ENCODE data around the gene NELFE.
"Not testable (repeated sequence)": the region's sequence is repeated elsewhere in the genome, so short reads cannot be mapped to it uniquely, and the experiment has no call there.

The NELFE gene

GRCh38 chr6:31989363-31989762 is 30.6 kb upstream of the NELFE start:
- not testable (repeated sequence) for H3K4me3 ChIP-seq (ENCODE audit: insufficient read depth in 1 of 2, low read depth in 1 of 2, low read length in 2 of 2); H2BK15ac ChIP-seq (ENCODE audit: low read depth, poor library complexity, severe bottlenecking); H2BK12ac ChIP-seq (ENCODE audit: low read length in 2 of 2); H2AK5ac ChIP-seq (ENCODE audit: low read length, severe bottlenecking); H3K9ac ChIP-seq (ENCODE audit: low read length); H2BK5ac ChIP-seq (ENCODE audit: low read depth, low read length, poor library complexity, severe bottlenecking); H3K9me3 ChIP-seq (ENCODE audit: control insufficient read depth, low read length); H4K8ac ChIP-seq (ENCODE audit: low read length); H3K23ac ChIP-seq (ENCODE audit: low read length in 2 of 2); H3K36me3 ChIP-seq (ENCODE audit: control insufficient read depth in 1 of 2, insufficient read depth in 2 of 2, low read depth in 1 of 2, low read length in 2 of 2); DNase-seq; H2AFZ ChIP-seq (ENCODE audit: low read depth, low read length); H3K4me2 ChIP-seq (ENCODE audit: low read length, poor library complexity, severe bottlenecking); H3K4me1 ChIP-seq (ENCODE audit: control insufficient read depth, insufficient read depth, low read depth, low read length); H3K4ac ChIP-seq (ENCODE audit: low read depth in 1 of 2, low read length in 2 of 2); H4K91ac ChIP-seq (ENCODE audit: low read length); H3K27me3 ChIP-seq (ENCODE audit: control insufficient read depth in 1 of 2, insufficient read depth in 1 of 2, low read length in 2 of 2); H3K79me1 ChIP-seq (replicated peaks; ENCODE audit: low read length, poor library complexity, severe bottlenecking); H2BK120ac ChIP-seq (ENCODE audit: low read depth, low read length); H3K18ac ChIP-seq (ENCODE audit: low read depth in 1 of 2, low read length in 2 of 2); H3K14ac ChIP-seq (ENCODE audit: low read length in 2 of 2); H3K27ac ChIP-seq (ENCODE audit: low read length, poor library complexity, severe bottlenecking)
- WGBS = no CpG with 5 or more reads among the region's 10 CpGs

- not testable (repeated sequence) for H3K4me3 ChIP-seq (ENCODE audit: insufficient read depth in 1 of 2, low read depth in 1 of 2, low read length in 2 of 2); H3K18ac ChIP-seq (ENCODE audit: low read depth in 1 of 2, low read length in 2 of 2); H3K4me2 ChIP-seq (ENCODE audit: low read length, poor library complexity, severe bottlenecking); H3K79me1 ChIP-seq (replicated peaks; ENCODE audit: low read length, poor library complexity, severe bottlenecking); H3K14ac ChIP-seq (ENCODE audit: low read length in 2 of 2); H2BK120ac ChIP-seq (ENCODE audit: low read depth, low read length); H2AK5ac ChIP-seq (ENCODE audit: low read length, severe bottlenecking); H3K23ac ChIP-seq (ENCODE audit: low read length in 2 of 2); H3K4me1 ChIP-seq (ENCODE audit: control insufficient read depth, insufficient read depth, low read depth, low read length); H2BK5ac ChIP-seq (ENCODE audit: low read depth, low read length, poor library complexity, severe bottlenecking); H3K27me3 ChIP-seq (ENCODE audit: control insufficient read depth in 1 of 2, insufficient read depth in 1 of 2, low read length in 2 of 2); H2BK12ac ChIP-seq (ENCODE audit: low read length in 2 of 2); H4K8ac ChIP-seq (ENCODE audit: low read length); H2AFZ ChIP-seq (ENCODE audit: low read depth, low read length); H2BK15ac ChIP-seq (ENCODE audit: low read depth, poor library complexity, severe bottlenecking); H3K4ac ChIP-seq (ENCODE audit: low read depth in 1 of 2, low read length in 2 of 2); H3K9me3 ChIP-seq (ENCODE audit: control insufficient read depth, low read length); H3K9ac ChIP-seq (ENCODE audit: low read length); DNase-seq; H4K91ac ChIP-seq (ENCODE audit: low read length); H3K27ac ChIP-seq (ENCODE audit: low read length, poor library complexity, severe bottlenecking)
- WGBS = no CpG with 5 or more reads among the region's 7 CpGs
- peaks cover 15 to 16% of the 10 kb centered on the region in 2 experiments for H3K36me3 ChIP-seq (ENCODE audit: control insufficient read depth in 1 of 2, insufficient read depth in 2 of 2, low read depth in 1 of 2, low read length in 2 of 2)
These were observed 23.0 kb upstream of the NELFE start, which contains the start of gene C4A for GRCh38 chr6:31981744-31982143. Gene C4A (plus strand): TSS chr6:31982057. CDS start chr6:31982108, 51 bp downstream.

DNA sequence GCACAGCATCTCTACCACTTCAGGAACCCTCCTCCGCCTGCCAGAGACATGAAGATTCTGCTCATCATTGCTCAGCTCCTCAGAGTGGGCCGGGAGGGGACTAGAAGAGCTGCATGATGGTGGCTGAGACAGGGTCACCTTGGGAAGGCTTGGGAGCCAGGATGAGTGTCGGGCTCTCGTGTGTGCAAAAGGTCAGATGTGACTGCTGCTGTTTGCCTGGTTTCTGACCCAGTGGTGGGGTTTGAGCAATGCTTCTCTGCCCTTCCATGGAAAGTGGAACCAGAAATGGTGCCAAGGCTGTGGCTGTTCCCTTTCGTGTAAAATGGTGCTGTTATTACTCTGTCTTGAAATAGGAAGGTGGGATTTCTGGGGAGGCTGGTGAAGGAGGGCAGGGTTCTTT is 22.2 kb upstream of the NELFE start:
- not testable (repeated sequence) for H2AK5ac ChIP-seq (ENCODE audit: low read length, severe bottlenecking); H3K4me2 ChIP-seq (ENCODE audit: low read length, poor library complexity, severe bottlenecking); H3K9me3 ChIP-seq (ENCODE audit: control insufficient read depth, low read length); H3K4me3 ChIP-seq (ENCODE audit: insufficient read depth in 1 of 2, low read depth in 1 of 2, low read length in 2 of 2); H3K23ac ChIP-seq (ENCODE audit: low read length in 2 of 2); H2AFZ ChIP-seq (ENCODE audit: low read depth, low read length); H3K14ac ChIP-seq (ENCODE audit: low read length in 2 of 2); H2BK120ac ChIP-seq (ENCODE audit: low read depth, low read length); H2BK5ac ChIP-seq (ENCODE audit: low read depth, low read length, poor library complexity, severe bottlenecking); H3K4me1 ChIP-seq (ENCODE audit: control insufficient read depth, insufficient read depth, low read depth, low read length); H3K27ac ChIP-seq (ENCODE audit: low read length, poor library complexity, severe bottlenecking); DNase-seq; H4K91ac ChIP-seq (ENCODE audit: low read length); H3K79me1 ChIP-seq (replicated peaks; ENCODE audit: low read length, poor library complexity, severe bottlenecking); H3K9ac ChIP-seq (ENCODE audit: low read length); H2BK15ac ChIP-seq (ENCODE audit: low read depth, poor library complexity, severe bottlenecking); H3K4ac ChIP-seq (ENCODE audit: low read depth in 1 of 2, low read length in 2 of 2); H2BK12ac ChIP-seq (ENCODE audit: low read length in 2 of 2); H3K27me3 ChIP-seq (ENCODE audit: control insufficient read depth in 1 of 2, insufficient read depth in 1 of 2, low read length in 2 of 2); H4K8ac ChIP-seq (ENCODE audit: low read length); H3K18ac ChIP-seq (ENCODE audit: low read depth in 1 of 2, low read length in 2 of 2)
- no CpG with 5 or more reads among the region's 5 CpGs for WGBS
- peaks cover 15 to 19% of the 10 kb centered on the region in 2 experiments for H3K36me3 ChIP-seq (ENCODE audit: control insufficient read depth in 1 of 2, insufficient read depth in 2 of 2, low read depth in 1 of 2, low read length in 2 of 2)

GRCh38 chr6:31980195-31980876 is 21.6 kb upstream of the NELFE start:
- H3K4ac ChIP-seq (ENCODE audit: low read depth in 1 of 2, low read length in 2 of 2); H3K79me1 ChIP-seq (replicated peaks; ENCODE audit: low read length, poor library complexity, severe bottlenecking); H3K9me3 ChIP-seq (ENCODE audit: control insufficient read depth, low read length); H3K4me3 ChIP-seq (ENCODE audit: insufficient read depth in 1 of 2, low read depth in 1 of 2, low read length in 2 of 2); H4K8ac ChIP-seq (ENCODE audit: low read length); H3K23ac ChIP-seq (ENCODE audit: low read length in 2 of 2); H2AFZ ChIP-seq (ENCODE audit: low read depth, low read length); H3K4me2 ChIP-seq (ENCODE audit: low read length, poor library complexity, severe bottlenecking); H4K91ac ChIP-seq (ENCODE audit: low read length); H2BK5ac ChIP-seq (ENCODE audit: low read depth, low read length, poor library complexity, severe bottlenecking); H3K27ac ChIP-seq (ENCODE audit: low read length, poor library complexity, severe bottlenecking); H3K27me3 ChIP-seq (ENCODE audit: control insufficient read depth in 1 of 2, insufficient read depth in 1 of 2, low read length in 2 of 2); H2BK120ac ChIP-seq (ENCODE audit: low read depth, low read length); H3K14ac ChIP-seq (ENCODE audit: low read length in 2 of 2); DNase-seq; H2AK5ac ChIP-seq (ENCODE audit: low read length, severe bottlenecking); H2BK12ac ChIP-seq (ENCODE audit: low read length in 2 of 2); H3K4me1 ChIP-seq (ENCODE audit: control insufficient read depth, insufficient read depth, low read depth, low read length); H2BK15ac ChIP-seq (ENCODE audit: low read depth, poor library complexity, severe bottlenecking); H3K18ac ChIP-seq (ENCODE audit: low read depth in 1 of 2, low read length in 2 of 2); H3K9ac ChIP-seq (ENCODE audit: low read length): not testable (repeated sequence)
- H3K36me3 ChIP-seq (ENCODE audit: control insufficient read depth in 1 of 2, insufficient read depth in 2 of 2, low read depth in 1 of 2, low read length in 2 of 2) = peaks cover 15 to 19% of the 10 kb centered on the region in 2 experiments
- 83% methylated on average over 4 of the region's 13 CpGs for WGBS

Measured in mesenchymal stem cell (in vitro differentiated cells and primary cell).